ENCODE data around the gene PMVK. TPM values are rescaled to one million over a fixed set of nuclear protein-coding genes. Genes with fewer than 3 reads are reported as not detected.

The PMVK gene
- total RNA-seq, 4 donors from 2014 or later: 29.0 to 38.2 (median 33.5) TPM

DNA sequence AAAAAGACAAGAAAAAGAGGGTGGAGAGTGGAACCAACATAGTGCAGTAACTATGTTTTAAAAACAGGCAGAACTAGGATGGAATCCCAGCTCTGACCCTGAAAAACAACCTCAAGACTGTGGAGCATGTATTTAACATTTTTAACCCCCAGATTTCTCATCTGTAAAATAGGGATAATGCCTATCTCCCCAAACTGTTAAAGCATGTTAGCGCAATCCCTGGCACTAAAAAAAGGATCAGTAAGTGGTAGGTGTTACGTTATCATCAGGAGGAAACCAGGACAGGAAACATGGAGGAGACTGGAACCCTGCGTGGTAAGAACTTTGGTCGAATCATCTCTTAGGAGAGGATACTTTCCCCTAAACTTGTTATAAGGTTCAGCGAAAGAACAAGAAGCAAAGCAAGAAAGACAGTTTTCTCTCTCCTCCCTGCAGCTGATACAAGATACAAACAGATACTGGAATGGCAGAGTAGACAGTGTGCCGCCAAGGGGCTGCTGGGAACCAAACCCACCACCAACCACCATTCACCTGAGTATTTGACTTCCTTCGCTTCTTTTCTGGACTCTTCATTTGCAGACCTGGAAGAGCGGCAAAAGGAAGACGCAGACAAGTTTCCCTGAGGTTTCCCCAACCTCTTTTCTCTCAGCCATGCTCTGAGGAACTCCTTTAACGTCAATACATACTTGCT lies 24.1 kb upstream of the PMVK start:
- DNase-seq: no peak
- WGBS, 2 donors: 23 to 27% methylated on average over 10 of the region's 10 CpGs
- peaks cover 12 to 57% (median 37%) of the 10 kb centered on the region in 3 donors for H3K36me3 ChIP-seq
- intact Hi-C loops (cut with DNase I): loop anchor here (5.0 to 10.0 kb wide), 2 partner anchors 37 to 104 kb away; partner anchors contain the start of gene EFNA4
- H3K4me1 ChIP-seq: peaks cover 24 to 69% (median 33%) of the 10 kb centered on the region in 3 donors
- H3K27me3 ChIP-seq: no peaks in the 10 kb centered on the region
- peak overlapping the region; percentile 67 to 98 (median 79) for H3K4me3 ChIP-seq
- no peaks in the 10 kb centered on the region for H3K9me3 ChIP-seq
- peak overlapping the region; percentile 95 to 99 (median 98) for H3K27ac ChIP-seq
- TF ChIP-seq, protein P1, sequence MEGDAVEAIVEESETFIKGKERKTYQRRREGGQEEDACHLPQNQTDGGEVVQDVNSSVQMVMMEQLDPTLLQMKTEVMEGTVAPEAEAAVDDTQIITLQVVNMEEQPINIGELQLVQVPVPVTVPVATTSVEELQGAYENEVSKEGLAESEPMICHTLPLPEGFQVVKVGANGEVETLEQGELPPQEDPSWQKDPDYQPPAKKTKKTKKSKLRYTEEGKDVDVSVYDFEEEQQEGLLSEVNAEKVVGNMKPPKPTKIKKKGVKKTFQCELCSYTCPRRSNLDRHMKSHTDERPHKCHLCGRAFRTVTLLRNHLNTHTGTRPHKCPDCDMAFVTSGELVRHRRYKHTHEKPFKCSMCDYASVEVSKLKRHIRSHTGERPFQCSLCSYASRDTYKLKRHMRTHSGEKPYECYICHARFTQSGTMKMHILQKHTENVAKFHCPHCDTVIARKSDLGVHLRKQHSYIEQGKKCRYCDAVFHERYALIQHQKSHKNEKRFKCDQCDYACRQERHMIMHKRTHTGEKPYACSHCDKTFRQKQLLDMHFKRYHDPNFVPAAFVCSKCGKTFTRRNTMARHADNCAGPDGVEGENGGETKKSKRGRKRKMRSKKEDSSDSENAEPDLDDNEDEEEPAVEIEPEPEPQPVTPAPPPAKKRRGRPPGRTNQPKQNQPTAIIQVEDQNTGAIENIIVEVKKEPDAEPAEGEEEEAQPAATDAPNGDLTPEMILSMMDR (IDR thresholded peaks at IDR 0.05): no peak
- no peak for TF ChIP-seq POLR2A (IDR thresholded peaks at IDR 0.05)

DNA sequence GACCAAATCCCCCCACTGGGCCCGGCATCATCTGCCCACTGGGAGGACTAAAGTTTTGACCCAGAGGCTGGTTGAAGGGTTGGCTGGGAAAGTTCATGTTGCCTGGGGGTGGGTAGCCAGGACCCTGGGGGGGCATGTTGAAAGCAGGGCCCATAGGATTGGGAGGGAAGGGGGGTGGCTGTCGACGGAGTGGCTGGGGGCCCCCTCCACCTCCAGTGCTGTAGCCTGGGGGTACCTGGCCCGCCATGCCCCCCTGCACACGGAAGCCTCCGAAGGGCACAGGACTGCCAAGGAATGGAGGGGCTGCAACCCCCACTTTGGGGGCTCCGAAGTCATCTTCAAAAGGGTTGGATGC lies 22.9 kb upstream of the PMVK start:
- no peak for DNase-seq
- peak overlapping the region in 2 of 4 donors; percentile 4 to 9 for H3K27ac ChIP-seq
- TF ChIP-seq, protein P1 (IDR thresholded peaks at IDR 0.05): no peak
- TF ChIP-seq POLR2A (IDR thresholded peaks at IDR 0.05): no peak
- H3K4me3 ChIP-seq: no peak overlapping the region
- H3K36me3 ChIP-seq: peaks cover 8 to 46% (median 27%) of the 10 kb centered on the region in 3 donors
- no peaks in the 10 kb centered on the region for H3K27me3 ChIP-seq
- intact Hi-C loops (cut with DNase I): loop anchor here (10.0 kb wide), 1 partner anchor 395 kb away; the partner anchor contains the start of gene CHRNB2
- H3K4me1 ChIP-seq: peaks cover 35 to 81% (median 45%) of the 10 kb centered on the region in 3 donors
- 100% methylated on average over 1 of the region's 7 CpGs; no CpG with 5 or more reads in 1 of the 2 donors for WGBS, 2 donors
- no peaks in the 10 kb centered on the region for H3K9me3 ChIP-seq

DNA sequence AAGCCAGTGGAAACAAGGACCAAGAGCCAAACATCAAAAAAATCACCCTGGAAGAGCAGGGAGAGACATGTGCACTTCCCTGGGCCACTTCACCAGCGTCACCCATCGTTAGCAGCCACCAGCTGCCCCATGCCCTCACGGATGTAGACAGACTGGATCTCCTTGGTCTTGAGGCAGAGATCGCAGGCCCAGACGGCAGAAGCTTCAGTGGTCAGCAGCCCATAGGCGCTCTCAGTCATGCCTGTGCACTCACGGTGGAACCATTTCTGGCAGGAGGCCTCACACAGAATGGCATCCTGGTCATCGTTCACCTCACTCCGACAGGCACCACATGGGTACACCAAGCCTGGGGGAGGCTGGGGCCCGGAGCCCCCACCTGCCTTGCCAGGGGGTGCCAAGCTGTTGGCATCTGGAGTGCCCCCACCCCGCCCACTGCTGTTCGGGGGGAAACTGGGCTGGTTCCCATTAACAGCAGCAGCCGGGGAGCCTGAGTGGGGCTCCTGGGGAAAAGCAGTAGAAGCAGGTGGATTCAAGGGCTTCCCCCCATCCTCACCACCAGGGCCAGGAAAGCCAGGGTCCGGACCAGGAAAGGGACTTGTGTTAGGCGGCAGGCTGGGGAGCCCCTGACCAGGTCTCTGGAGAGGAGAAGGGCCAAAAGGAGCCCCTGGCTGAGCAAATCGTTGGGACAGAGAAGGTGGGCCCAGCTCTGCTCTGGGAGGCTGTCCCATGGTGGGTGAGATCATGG lies 22.3 kb upstream of the PMVK start:
- DNase-seq: no peak
- peaks cover 37 to 87% (median 50%) of the 10 kb centered on the region in 3 donors for H3K4me1 ChIP-seq
- intact Hi-C loops (cut with DNase I): loop anchor here (10.0 kb wide), 1 partner anchor 394 kb away; the partner anchor contains the start of gene CHRNB2

DNA sequence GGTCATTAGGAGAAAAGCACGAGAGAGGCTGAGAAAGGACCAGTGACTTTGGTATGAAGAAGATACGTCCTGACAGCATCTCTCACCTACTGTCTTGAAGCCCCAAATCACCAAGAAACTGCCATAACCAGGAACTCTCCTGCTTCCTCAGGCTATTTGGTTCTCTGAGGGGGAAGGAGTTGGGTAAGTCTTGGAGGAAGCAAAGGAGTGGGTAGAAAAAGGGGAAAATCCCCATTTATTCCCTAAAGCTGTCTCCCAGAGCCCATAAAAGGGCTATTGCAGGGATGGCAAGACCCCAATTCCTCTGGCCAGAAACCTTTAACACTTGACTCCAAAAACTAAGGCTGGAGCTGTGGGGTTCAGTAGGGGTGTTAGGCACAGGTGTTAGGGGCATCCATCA lies 21.5 kb upstream of the PMVK start:
- intact Hi-C loops (cut with DNase I): loop anchor here (10.0 kb wide), 1 partner anchor 393 kb away; the partner anchor contains the start of gene CHRNB2
- DNase-seq: no peak
- 50 to 80% methylated on average over 2 of the region's 2 CpGs for WGBS, 2 donors
- TF ChIP-seq, protein P1 (IDR thresholded peaks at IDR 0.05): no peak
- no peaks in the 10 kb centered on the region for H3K9me3 ChIP-seq
- peaks cover 8 to 32% (median 14%) of the 10 kb centered on the region in 3 donors for H3K36me3 ChIP-seq
- peaks cover 36 to 87% (median 57%) of the 10 kb centered on the region in 3 donors for H3K4me1 ChIP-seq
- no peaks in the 10 kb centered on the region for H3K27me3 ChIP-seq
- H3K27ac ChIP-seq: peak overlapping the region in 2 of 4 donors; percentile 4 to 89
- H3K4me3 ChIP-seq: no peak overlapping the region

More for the DNA sequence above, 22.3 kb upstream of the PMVK start:
- H3K9me3 ChIP-seq: no peaks in the 10 kb centered on the region
- 89% methylated on average over 3 of the region's 16 CpGs; no CpG with 5 or more reads in 1 of the 2 donors for WGBS, 2 donors
- peak overlapping the region in 2 of 4 donors; percentile 4 to 9 for H3K27ac ChIP-seq
- TF ChIP-seq POLR2A (IDR thresholded peaks at IDR 0.05): no peak
- TF ChIP-seq, protein P1 (IDR thresholded peaks at IDR 0.05): no peak
- H3K27me3 ChIP-seq: no peaks in the 10 kb centered on the region
- H3K4me3 ChIP-seq: no peak overlapping the region
- peaks cover 8 to 40% (median 22%) of the 10 kb centered on the region in 3 donors for H3K36me3 ChIP-seq

All from esophagus squamous epithelium (tissue), 5 donors.